ENCODE data around the gene FHAD1. TPM values are rescaled to one million over a fixed set of nuclear protein-coding genes. Genes with fewer than 3 reads are reported as not detected.
"Not testable (repeated sequence)": the region's sequence is repeated elsewhere in the genome, so short reads cannot be mapped to it uniquely, and the experiment has no call there.

FHAD1 gene
- total RNA-seq, 1 donor from 2014 or later, result 0.41 TPM

GRCh38 chr1:15386164-15386749, 139.2 kb downstream of the FHAD1 start:
- DNase-seq (ENCODE audit: low spot score in 2 of 2), result peak; percentile 33 to 57

GRCh38 chr1:15388201-15388880, 141.3 kb downstream of the FHAD1 start:
- DNase-seq (ENCODE audit: low spot score in 2 of 2) (no peak), FAIRE-seq (no peak)

More at GRCh38 chr1:15386164-15386749, 139.2 kb downstream of the FHAD1 start:
- FAIRE-seq, result no peak

GRCh38 chr1:15389828-15390227, 142.8 kb downstream of the FHAD1 start:
- not testable (repeated sequence) for FAIRE-seq

GRCh38 chr1:15390667-15391066, 143.6 kb downstream of the FHAD1 start:
- DNase-seq (ENCODE audit: low spot score in 2 of 2) (no peak), FAIRE-seq (no peak)

More at GRCh38 chr1:15389828-15390227, 142.8 kb downstream of the FHAD1 start:
- not testable (repeated sequence) for DNase-seq (ENCODE audit: low spot score in 2 of 2)

- FAIRE-seq, result no peak
Measured at GRCh38 chr1:15391366-15391765, 144.3 kb downstream of the FHAD1 start.

GRCh38 chr1:15393475-15394257, 146.6 kb downstream of the FHAD1 start:
- FAIRE-seq, result no peak

More at GRCh38 chr1:15391366-15391765, 144.3 kb downstream of the FHAD1 start:
- no peak for DNase-seq (ENCODE audit: low spot score in 2 of 2)

GRCh38 chr1:15394258-15394690, 147.3 kb downstream of the FHAD1 start:
- DNase-seq (ENCODE audit: low spot score in 2 of 2) (no peak), FAIRE-seq (no peak)

More at GRCh38 chr1:15393475-15394257, 146.6 kb downstream of the FHAD1 start:
- DNase-seq (ENCODE audit: low spot score in 2 of 2), result no peak

GRCh38 chr1:15397236-15397635, 150.2 kb downstream of the FHAD1 start:
- no peak for FAIRE-seq

GRCh38 chr1:15399710-15400109, 152.7 kb downstream of the FHAD1 start:
- DNase-seq (ENCODE audit: low spot score in 2 of 2) (no peak), FAIRE-seq (no peak)

More at GRCh38 chr1:15397236-15397635, 150.2 kb downstream of the FHAD1 start:
- DNase-seq (ENCODE audit: low spot score in 2 of 2), result no peak

GRCh38 chr1:15400627-15401026, 153.6 kb downstream of the FHAD1 start:
- no peak for FAIRE-seq
- DNase-seq (ENCODE audit: low spot score in 2 of 2), result no peak

- DNase-seq (ENCODE audit: low spot score in 2 of 2) (no peak), FAIRE-seq (no peak)
Measured at GRCh38 chr1:15401391-15402055, 154.5 kb downstream of the FHAD1 start.

- no peak for DNase-seq (ENCODE audit: low spot score in 2 of 2)
- no peak for FAIRE-seq
Measured at GRCh38 chr1:15402809-15403450, 155.9 kb downstream of the FHAD1 start.

GRCh38 chr1:15403962-15404580, 157.0 kb downstream of the FHAD1 start:
- DNase-seq (ENCODE audit: low spot score in 2 of 2), result no peak
- FAIRE-seq, result no peak

GRCh38 chr1:15405106-15405850, 158.3 kb downstream of the FHAD1 start:
- DNase-seq (ENCODE audit: low spot score in 2 of 2) (no peak), FAIRE-seq (no peak)

- FAIRE-seq, result no peak
- DNase-seq (ENCODE audit: low spot score in 2 of 2), result no peak
Measured at GRCh38 chr1:15406614-15407559, 159.9 kb downstream of the FHAD1 start.

- DNase-seq (ENCODE audit: low spot score in 2 of 2) (no peak), FAIRE-seq (no peak)
Measured at GRCh38 chr1:15407580-15407979, 160.6 kb downstream of the FHAD1 start.

GRCh38 chr1:15408890-15409387, 161.9 kb downstream of the FHAD1 start:
- FAIRE-seq, result no peak
- no peak for DNase-seq (ENCODE audit: low spot score in 2 of 2)

Measured in frontal cortex (tissue), 4 donors.